Measurements from ENCODE around the gene PHLPP1.

Gene PHLPP1

GRCh38 chr18:62898359-62898758, 183.0 kb downstream of the PHLPP1 start:
- Histone ChIP-seq H3K4me1 (ENCODE audit: insufficient read depth, poor library complexity, severe bottlenecking) (peaks cover 12% of the 10 kb centered on the region), H3K36me3 (ENCODE audit: low read depth) (peaks cover 20% of the 10 kb centered on the region), H3K4me3 (ENCODE audit: severe bottlenecking) (no peak overlapping the region), H3K9me3 (ENCODE audit: severe bottlenecking) (no peaks in the 10 kb centered on the region), H3K27me3 (ENCODE audit: insufficient read depth, poor library complexity, severe bottlenecking) (no peaks in the 10 kb centered on the region), H3K27ac (ENCODE audit: poor library complexity, severe bottlenecking) (peak overlapping the region; percentile 72)
- TF ChIP-seq, protein P1, sequence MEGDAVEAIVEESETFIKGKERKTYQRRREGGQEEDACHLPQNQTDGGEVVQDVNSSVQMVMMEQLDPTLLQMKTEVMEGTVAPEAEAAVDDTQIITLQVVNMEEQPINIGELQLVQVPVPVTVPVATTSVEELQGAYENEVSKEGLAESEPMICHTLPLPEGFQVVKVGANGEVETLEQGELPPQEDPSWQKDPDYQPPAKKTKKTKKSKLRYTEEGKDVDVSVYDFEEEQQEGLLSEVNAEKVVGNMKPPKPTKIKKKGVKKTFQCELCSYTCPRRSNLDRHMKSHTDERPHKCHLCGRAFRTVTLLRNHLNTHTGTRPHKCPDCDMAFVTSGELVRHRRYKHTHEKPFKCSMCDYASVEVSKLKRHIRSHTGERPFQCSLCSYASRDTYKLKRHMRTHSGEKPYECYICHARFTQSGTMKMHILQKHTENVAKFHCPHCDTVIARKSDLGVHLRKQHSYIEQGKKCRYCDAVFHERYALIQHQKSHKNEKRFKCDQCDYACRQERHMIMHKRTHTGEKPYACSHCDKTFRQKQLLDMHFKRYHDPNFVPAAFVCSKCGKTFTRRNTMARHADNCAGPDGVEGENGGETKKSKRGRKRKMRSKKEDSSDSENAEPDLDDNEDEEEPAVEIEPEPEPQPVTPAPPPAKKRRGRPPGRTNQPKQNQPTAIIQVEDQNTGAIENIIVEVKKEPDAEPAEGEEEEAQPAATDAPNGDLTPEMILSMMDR (IDR thresholded peaks at IDR 0.05; ENCODE audit: poor library complexity, severe bottlenecking): no peak
- DNase-seq (ENCODE audit: low spot score) (no peak), ATAC-seq (ENCODE audit: low read depth) (no peak)

- H3K4me1 ChIP-seq (ENCODE audit: insufficient read depth, poor library complexity, severe bottlenecking): peaks cover 12% of the 10 kb centered on the region
- ATAC-seq (ENCODE audit: low read depth) (no peak), DNase-seq (ENCODE audit: low spot score) (no peak)
- H3K36me3 ChIP-seq (ENCODE audit: low read depth): peaks cover 20% of the 10 kb centered on the region
- TF ChIP-seq, protein P1 (IDR thresholded peaks at IDR 0.05; ENCODE audit: poor library complexity, severe bottlenecking): no peak
- no peaks in the 10 kb centered on the region for H3K9me3 ChIP-seq (ENCODE audit: severe bottlenecking)
- no peak overlapping the region for H3K27ac ChIP-seq (ENCODE audit: poor library complexity, severe bottlenecking)
- H3K4me3 ChIP-seq (ENCODE audit: severe bottlenecking): no peak overlapping the region
- no peaks in the 10 kb centered on the region for H3K27me3 ChIP-seq (ENCODE audit: insufficient read depth, poor library complexity, severe bottlenecking)
Measured at GRCh38 chr18:62899534-62899933, 184.2 kb downstream of the PHLPP1 start.

- TF ChIP-seq, protein P1 (IDR thresholded peaks at IDR 0.05; ENCODE audit: poor library complexity, severe bottlenecking): no peak
- H3K4me3 ChIP-seq (ENCODE audit: severe bottlenecking): no peak overlapping the region
- H3K27ac ChIP-seq (ENCODE audit: poor library complexity, severe bottlenecking): no peak overlapping the region
- ATAC-seq (ENCODE audit: low read depth) (no peak), DNase-seq (ENCODE audit: low spot score) (no peak)
- peaks cover 12% of the 10 kb centered on the region for H3K4me1 ChIP-seq (ENCODE audit: insufficient read depth, poor library complexity, severe bottlenecking)
- H3K36me3 ChIP-seq (ENCODE audit: low read depth): peaks cover 20% of the 10 kb centered on the region
- H3K27me3 ChIP-seq (ENCODE audit: insufficient read depth, poor library complexity, severe bottlenecking): no peaks in the 10 kb centered on the region
- H3K9me3 ChIP-seq (ENCODE audit: severe bottlenecking): no peaks in the 10 kb centered on the region
Measured at GRCh38 chr18:62900132-62900883, 185.0 kb downstream of the PHLPP1 start.

DNA sequence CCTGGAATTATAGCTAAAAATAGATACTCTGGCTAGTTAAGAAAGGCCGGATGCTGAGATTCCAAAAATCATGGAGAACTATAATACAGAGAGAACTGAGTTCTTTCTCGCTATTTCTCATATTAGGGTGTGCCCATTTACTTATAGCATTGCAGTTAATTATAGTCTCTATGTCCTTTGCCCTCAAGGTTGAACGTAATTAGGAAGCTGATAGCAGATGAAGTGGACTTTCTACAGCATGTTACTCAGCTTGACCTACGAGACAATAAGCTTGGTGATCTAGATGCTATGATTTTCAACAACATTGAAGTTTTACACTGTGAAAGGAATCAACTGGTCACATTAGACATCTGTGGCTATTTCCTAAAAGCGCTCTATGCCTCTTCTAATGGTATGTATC, 187.4 kb downstream of the PHLPP1 start:
- no peaks in the 10 kb centered on the region for H3K27me3 ChIP-seq (ENCODE audit: insufficient read depth, poor library complexity, severe bottlenecking)
- DNase-seq (ENCODE audit: low spot score) (no peak), ATAC-seq (ENCODE audit: low read depth) (no peak)
- H3K36me3 ChIP-seq (ENCODE audit: low read depth): peaks cover 21% of the 10 kb centered on the region
- H3K27ac ChIP-seq (ENCODE audit: poor library complexity, severe bottlenecking): no peak overlapping the region
- H3K4me3 ChIP-seq (ENCODE audit: severe bottlenecking): no peak overlapping the region
- H3K9me3 ChIP-seq (ENCODE audit: severe bottlenecking): no peaks in the 10 kb centered on the region
- TF ChIP-seq, protein P1 (IDR thresholded peaks at IDR 0.05; ENCODE audit: poor library complexity, severe bottlenecking): no peak
- peaks cover under 1% of the 10 kb centered on the region for H3K4me1 ChIP-seq (ENCODE audit: insufficient read depth, poor library complexity, severe bottlenecking)
